ENCODE data around the gene GAB1.

The GAB1 gene

GRCh38 chr4:143336781-143337599 is at the start of gene GAB1:
Gene GAB1, plus strand, starts transcription at chr4:143336876. Its CDS starts 313 bp downstream, at chr4:143337189.
- peak; percentile 88 for DNase-seq (ENCODE audit: low spot score)
- TF ChIP-seq CTCF (IDR thresholded peaks at IDR 0.05; ENCODE audit: extremely low read depth, missing control alignments), result no peak

GRCh38 chr4:143287572-143287923 is 49.1 kb upstream of the GAB1 start:
- no peak for DNase-seq (ENCODE audit: low spot score)
- TF ChIP-seq CTCF (IDR thresholded peaks at IDR 0.05; ENCODE audit: extremely low read depth, missing control alignments), result no peak

GRCh38 chr4:143288171-143288570 is 48.5 kb upstream of the GAB1 start:
- TF ChIP-seq CTCF (IDR thresholded peaks at IDR 0.05; ENCODE audit: extremely low read depth, missing control alignments), result no peak
- no peak for DNase-seq (ENCODE audit: low spot score)

- TF ChIP-seq CTCF (IDR thresholded peaks at IDR 0.05; ENCODE audit: extremely low read depth, missing control alignments), result no peak
- DNase-seq (ENCODE audit: low spot score), result no peak
These were observed 47.3 kb upstream of the GAB1 start for GRCh38 chr4:143289370-143289769.

GRCh38 chr4:143291314-143291713 is 45.4 kb upstream of the GAB1 start:
- TF ChIP-seq CTCF (IDR thresholded peaks at IDR 0.05; ENCODE audit: extremely low read depth, missing control alignments), result no peak
- DNase-seq (ENCODE audit: low spot score), result no peak

- no peak for DNase-seq (ENCODE audit: low spot score)
- TF ChIP-seq CTCF (IDR thresholded peaks at IDR 0.05; ENCODE audit: extremely low read depth, missing control alignments), result no peak
These were observed 43.8 kb upstream of the GAB1 start for GRCh38 chr4:143292858-143293257.

GRCh38 chr4:143294310-143294709 is 42.4 kb upstream of the GAB1 start:
- TF ChIP-seq CTCF (IDR thresholded peaks at IDR 0.05; ENCODE audit: extremely low read depth, missing control alignments), result no peak

More at GRCh38 chr4:143294310-143294709, 42.4 kb upstream of the GAB1 start:
- no peak for DNase-seq (ENCODE audit: low spot score)
